ENCODE data around the gene ADARB2.

Gene ADARB2

GRCh38 chr10:1581189-1581588 lies 156.1 kb downstream of the ADARB2 start:
- no peak for DNase-seq

GRCh38 chr10:1579671-1580070 lies 157.7 kb downstream of the ADARB2 start:
- no peak for DNase-seq

- DNase-seq = no peak
These were observed 158.2 kb downstream of the ADARB2 start for GRCh38 chr10:1579141-1579491.

GRCh38 chr10:1578392-1579140 lies 158.8 kb downstream of the ADARB2 start:
- no peak for DNase-seq

- no peak for DNase-seq
These were observed 159.4 kb downstream of the ADARB2 start for GRCh38 chr10:1577945-1578344.

GRCh38 chr10:1577373-1577770 lies 160.0 kb downstream of the ADARB2 start:
- DNase-seq = no peak

- DNase-seq = no peak
These were observed 160.6 kb downstream of the ADARB2 start for GRCh38 chr10:1576467-1577372.

GRCh38 chr10:1575481-1576244 lies 161.7 kb downstream of the ADARB2 start:
- no peak for DNase-seq

GRCh38 chr10:1574719-1575118 lies 162.6 kb downstream of the ADARB2 start:
- DNase-seq = no peak

GRCh38 chr10:1573981-1574380 lies 163.3 kb downstream of the ADARB2 start:
- DNase-seq = no peak

- DNase-seq = no peak
These were observed 163.9 kb downstream of the ADARB2 start for GRCh38 chr10:1573334-1573969.

- DNase-seq = no peak
These were observed 164.6 kb downstream of the ADARB2 start for GRCh38 chr10:1572519-1573333.

- no peak for DNase-seq
These were observed 165.6 kb downstream of the ADARB2 start for GRCh38 chr10:1571587-1572237.

GRCh38 chr10:1570416-1571051 lies 166.8 kb downstream of the ADARB2 start:
- no peak for DNase-seq

- DNase-seq = no peak
These were observed 168.1 kb downstream of the ADARB2 start for GRCh38 chr10:1569208-1569607.

- no peak for DNase-seq
These were observed 169.4 kb downstream of the ADARB2 start for GRCh38 chr10:1567742-1568495.

- no peak for DNase-seq
These were observed 170.2 kb downstream of the ADARB2 start for GRCh38 chr10:1567152-1567551.

GRCh38 chr10:1564791-1565190 lies 172.5 kb downstream of the ADARB2 start:
- DNase-seq = no peak

GRCh38 chr10:1563028-1563427 lies 174.3 kb downstream of the ADARB2 start:
- no peak for DNase-seq

GRCh38 chr10:1561731-1562337 lies 175.5 kb downstream of the ADARB2 start:
- DNase-seq = no peak

Data from activated CD4-positive, alpha-beta T cell treated with anti-CD3 and anti-CD28 coated beads, Interleukin-2, amount 50 U/mL, for 48 hours (primary cell).